HepG2 (cell line): ENCODE measurements around the gene PRDM10. TPM values are rescaled to one million over a fixed set of nuclear protein-coding genes. Genes with fewer than 3 reads are reported as not detected.

Experiments
- ATAC-seq: fragments of 200-7000 bp; cut with Tn5 transposase; 3 replicates; pipeline ENCODE4 v1.9.1; 2020; ENCODE audit warnings: mild to moderate bottlenecking, moderate library complexity
- BruUV-seq: library from RNA; stranded (reverse); fragments of 400-500 nt; replicated peaks from 2 replicates; lab custom pipeline; 2021; lab: Mats Ljungman, UMichigan
- CTCF ChIA-PET: fragments of 300-600 bp; formaldehyde crosslinking; extraction: SDS; loops from one replicate; lab custom pipeline; 2021; ENCODE audit warnings: low total read pairs, inconsistent platforms, low intra/inter-chr PET ratio; lab: Yijun Ruan, JAX
- POLR2A ChIA-PET: fragments of 350-600 bp; sonication (Branson Sonifier 250); formaldehyde crosslinking; loops from one replicate; lab custom pipeline; 2020; ENCODE audit warnings: antibody characterized with exemption, inconsistent platforms; lab: Yijun Ruan, JAX
- DNase-seq: peaks from one replicate; pipeline ENCODE4 v3.0.0-alpha.2; 2015; ENCODE audit warnings: low spot score
- FAIRE-seq: peaks from 3 replicates; lab custom pipeline; 2011; peaks lifted over from hg19 to GRCh38; lab: Jason Lieb, UNC
- H2AFZ ChIP-seq: one replicate; pipeline ENCODE4 v1.6.1; 2011; ENCODE audit warnings: low read length, inconsistent platforms
- H3K27ac ChIP-seq: fragments of 300-600 bp; 3 replicates; pipeline ENCODE4 v1.8.0; 2011; ENCODE audit warnings: mixed run types, mild to moderate bottlenecking, mixed read lengths, low read length, inconsistent platforms; ENCODE audit not compliant: insufficient read depth; ENCODE audit errors: extremely low read length
- H3K27me3 ChIP-seq, 2 experiments: fragments of 200-600 bp in 1 of 2; 2 replicates in 1 of 2; 3 replicates in 1 of 2; pipeline versions ENCODE4 v1.6.0 to v1.8.0; 2011; ENCODE audit warnings: low read length in 2 of 2, mild to moderate bottlenecking in 2 of 2, moderate library complexity in 2 of 2, inconsistent platforms in 1 of 2; ENCODE audit not compliant: insufficient read depth in 2 of 2, control insufficient read depth in 1 of 2
- H3K36me3 ChIP-seq, 2 experiments: fragments of 200-600 bp in 1 of 2; replicated peaks in 1 of 2; 2 replicates in 1 of 2; 3 replicates in 1 of 2; pipeline versions ENCODE4 v1.5.1 to v1.8.0; 2011; ENCODE audit warnings: low read length in 2 of 2, inconsistent platforms in 1 of 2; ENCODE audit not compliant: insufficient read depth in 2 of 2, control insufficient read depth in 1 of 2
- H3K4me1 ChIP-seq: 2 replicates; pipeline ENCODE4 v1.5.1; 2012; ENCODE audit warnings: low read length, inconsistent platforms; ENCODE audit not compliant: insufficient read depth
- H3K4me2 ChIP-seq: 2 replicates; pipeline ENCODE4 v1.6.0; 2011; ENCODE audit warnings: low read depth, low read length, inconsistent platforms
- H3K4me3 ChIP-seq, 3 experiments: fragments of 200-600 bp in 1 of 3; sonication (generic), shearing (Covaris generic) in 1 of 3; replicated peaks in 1 of 3; 2 replicates each; pipeline ENCODE4 v1.5.1; 2011 to 2016; ENCODE audit warnings: low read length in 3 of 3, inconsistent platforms in 2 of 3, low read depth in 2 of 3, mild to moderate bottlenecking in 2 of 3, control low read depth in 1 of 3, mixed read lengths in 1 of 3; ENCODE audit not compliant: insufficient read depth in 1 of 3
- H3K79me2 ChIP-seq: one replicate; pipeline ENCODE4 v1.6.1; 2011; ENCODE audit warnings: low read length, inconsistent platforms; ENCODE audit not compliant: insufficient read depth
- H3K9ac ChIP-seq: 2 replicates; pipeline ENCODE4 v1.6.0; 2011; ENCODE audit warnings: mild to moderate bottlenecking, low read depth, low read length, inconsistent platforms; ENCODE audit not compliant: insufficient read depth
- H3K9me3 ChIP-seq: 2 replicates; pipeline ENCODE4 v1.5.1; 2012; ENCODE audit warnings: mild to moderate bottlenecking, low read length
- H4K20me1 ChIP-seq: 2 replicates; pipeline ENCODE4 v1.6.0; 2011; ENCODE audit warnings: inconsistent platforms, mild to moderate bottlenecking, low read length, moderate library complexity; ENCODE audit not compliant: insufficient read depth
- ATF3 ChIP-seq: sonication (generic); formaldehyde crosslinking; IDR thresholded peaks from 2 replicates; pipeline ENCODE4 v1.4.0; 2020; ENCODE audit warnings: missing genetic modification reagents
- BCL6 ChIP-seq: IDR thresholded peaks from 2 replicates; pipeline ENCODE4 v1.6.1; 2016; ENCODE audit warnings: missing genetic modification reagents, missing compliant biosample characterization
- BORCS8-MEF2B ChIP-seq: sonication (generic); formaldehyde crosslinking; IDR thresholded peaks from 2 replicates; pipeline ENCODE4 v1.8.0; 2022; ENCODE audit warnings: mild to moderate bottlenecking, missing genetic modification reagents
- CHD2 ChIP-seq: IDR thresholded peaks from 2 replicates; pipeline ENCODE4 v1.6.1; 2011; ENCODE audit warnings: low read depth, low read length, improper control_type of control experiment
- EED ChIP-seq: sonication (generic); formaldehyde crosslinking; IDR thresholded peaks from 2 replicates; pipeline ENCODE4 v1.5.0; 2020; ENCODE audit warnings: mild to moderate bottlenecking, missing genetic modification reagents
- HOXA3 ChIP-seq: sonication (generic); formaldehyde crosslinking; IDR thresholded peaks from 2 replicates; pipeline ENCODE4 v1.5.0; 2020; ENCODE audit warnings: missing genetic modification reagents
- NR2F6 ChIP-seq, 2 experiments: IDR thresholded peaks; 2 replicates each; pipeline ENCODE4 v1.6.1; 2016; ENCODE audit warnings: antibody characterized with exemption in 1 of 2, mild to moderate bottlenecking in 1 of 2
- PATZ1 ChIP-seq: sonication (generic); formaldehyde crosslinking; IDR thresholded peaks from 2 replicates; pipeline ENCODE4 v1.4.0; 2020; ENCODE audit warnings: missing genetic modification reagents
- PPARG ChIP-seq: conservative IDR thresholded peaks from 2 replicates; pipeline ENCODE4 v1.6.1; 2016; ENCODE audit warnings: missing biosample characterization, missing genetic modification reagents
- PREB ChIP-seq: sonication (generic); formaldehyde crosslinking; IDR thresholded peaks from 2 replicates; pipeline ENCODE4 v1.4.0; 2020; ENCODE audit warnings: missing genetic modification reagents
- SCMH1 ChIP-seq: sonication (generic); formaldehyde crosslinking; IDR thresholded peaks from 2 replicates; pipeline ENCODE4 v1.9.0; 2021; ENCODE audit warnings: missing genetic modification reagents, mild to moderate bottlenecking, borderline replicate concordance
- WIZ ChIP-seq: sonication (generic); formaldehyde crosslinking; IDR thresholded peaks from 2 replicates; pipeline ENCODE4 v1.5.1; 2020; ENCODE audit warnings: mild to moderate bottlenecking, missing genetic modification reagents
- ZBTB2 ChIP-seq: sonication (generic); formaldehyde crosslinking; IDR thresholded peaks from 2 replicates; pipeline ENCODE4 v1.8.0; 2022; ENCODE audit warnings: low read depth, missing genetic modification reagents
- ZNF280B ChIP-seq: sonication (generic); formaldehyde crosslinking; IDR thresholded peaks from 2 replicates; pipeline ENCODE4 v1.5.0; 2020; ENCODE audit warnings: missing genetic modification reagents, mild to moderate bottlenecking, borderline replicate concordance
- ZNF567 ChIP-seq: sonication (generic); formaldehyde crosslinking; IDR thresholded peaks from 2 replicates; pipeline ENCODE4 v1.8.1; 2023; ENCODE audit warnings: mild to moderate bottlenecking, missing genetic modification reagents, borderline replicate concordance
- ZSCAN25 ChIP-seq: sonication (generic); formaldehyde crosslinking; IDR thresholded peaks from 2 replicates; pipeline ENCODE4 v1.8.0; 2022; ENCODE audit warnings: mild to moderate bottlenecking, missing genetic modification reagents
- ZSCAN5A ChIP-seq: sonication (generic); formaldehyde crosslinking; IDR thresholded peaks from 2 replicates; pipeline ENCODE4 v1.8.0; 2022; ENCODE audit warnings: mild to moderate bottlenecking, missing genetic modification reagents, borderline replicate concordance
- WGBS: methylation state at CpG from one replicate; pipeline ENCODE4 v1.1.6; 2017; ENCODE audit warnings: low lambda C conversion rate; 5-methylcytosine and 5-hydroxymethylcytosine counted together
- in situ Hi-C: cut with HindIII; loops from 2 replicates; pipeline ENCODE4 v1.10.0; 2017; ENCODE audit warnings: low pct_unique_long_range_greater_than_20kb; ENCODE audit not compliant: extremely low pct_ligation_motif_present
- intact Hi-C: fragments of 100-400 bp; cut with micrococcal nuclease; formaldehyde crosslinking; loops from one replicate; pipeline ENCODE4 v1.10.0; 2022; ENCODE audit not compliant: unreplicated experiment
- polyA plus RNA-seq, 8 experiments: library from polyadenylated mRNA; depleted of rRNA in 3 of 8; stranded (reverse) in 7 of 8; unstranded in 1 of 8; fragments of >200 nt; fragmentation: Illumina TruSeq in 4 of 8; extraction: Trizol in 4 of 8; gene quantifications; 2 replicates each; pipeline versions ENCODE4 v1.2.1 to v1.2.3, GENCODE V29; 2011 to 2016; ENCODE audit warnings: low read depth in 4 of 8, missing spikeins in 1 of 8, mixed read lengths in 1 of 8; ENCODE audit not compliant: insufficient read depth in 1 of 8
- total RNA-seq, 5 experiments: library from RNA; depleted of rRNA; stranded (reverse); fragments of >200 nt; fragmentation: Illumina TruSeq; extraction: Trizol; gene quantifications; 2 replicates each; pipeline ENCODE4 v1.2.3, GENCODE V29; 2016; ENCODE audit warnings: low read depth in 1 of 5

PRDM10 gene
- total and polyA plus RNA-seq, 2 of the 13 experiments (the other 11 are each of a cell fraction or from before 2014, with no cell fraction given): 5.7 to 5.8 TPM

GRCh38 chr11:129884581-129884980 is 118.1 kb downstream of the PRDM10 start:
- no peaks in the 10 kb centered on the region for H3K79me2 ChIP-seq
- no peaks in the 10 kb centered on the region for H3K27me3 ChIP-seq
- 97% methylated on average over 8 of the region's 8 CpGs for WGBS
- FAIRE-seq (no peak), ATAC-seq (no peak), DNase-seq (no peak)
- ChIA-PET POLR2A (no interaction called here), CTCF (no interaction called here)
- H3K27ac ChIP-seq: no peak overlapping the region
- intact Hi-C loops: no loop called here
- BruUV-seq: no TSS peak
- H4K20me1 ChIP-seq: no peaks in the 10 kb centered on the region
- in situ Hi-C loops: no loop called here
- H3K4me1 ChIP-seq: no peaks in the 10 kb centered on the region
- H3K9ac ChIP-seq: no peak overlapping the region
- no peak overlapping the region for H3K4me2 ChIP-seq
- no peaks in the 10 kb centered on the region for H3K9me3 ChIP-seq
- no peak overlapping the region for H3K4me3 ChIP-seq
- H3K36me3 ChIP-seq: peaks cover 43 to 96% of the 10 kb centered on the region in 2 experiments
- H2AFZ ChIP-seq: no peak overlapping the region
- TF ChIP-seq ZSCAN5A (CRISPR knock-in tag): no peak
- no peak for TF ChIP-seq BORCS8-MEF2B (CRISPR knock-in tag)
- no peak for TF ChIP-seq ZNF567
- TF ChIP-seq PPARG (CRISPR knock-in tag): no peak
- no peak for TF ChIP-seq ZNF280B (CRISPR knock-in tag)
- TF ChIP-seq HOXA3 (CRISPR knock-in tag): no peak
- no peak for TF ChIP-seq BCL6 (CRISPR knock-in tag)
- no peak for TF ChIP-seq ZSCAN25 (CRISPR knock-in tag)
- TF ChIP-seq SCMH1 (CRISPR knock-in tag): no peak
- TF ChIP-seq NR2F6 (IDR thresholded peaks at IDR 0.05): no peak
- TF ChIP-seq NR2F6 (CRISPR knock-in tag; IDR thresholded peaks at IDR 0.05): no peak
- no peak for TF ChIP-seq PREB (CRISPR knock-in tag)
- no peak for TF ChIP-seq ATF3 (CRISPR knock-in tag)
- TF ChIP-seq PATZ1 (CRISPR knock-in tag): no peak
- TF ChIP-seq CHD2: no peak
- TF ChIP-seq ZBTB2 (CRISPR knock-in tag): no peak
- no peak for TF ChIP-seq EED (CRISPR knock-in tag)
- no peak for TF ChIP-seq WIZ (CRISPR knock-in tag)
